Ovary (tissue), 3 donors: ENCODE data around the gene DSCAML1.

ENCODE experiments used
- CTCF ChIP-seq, 3 donors: fragments of 450-650 bp in 2 of 3; fragments of 200-600 bp in 1 of 3; IDR thresholded peaks; one replicate each; pipeline versions ENCODE4 v1.5.1 to v1.8.0; 2016 to 2022; ENCODE audit warnings: antibody characterized with exemption in 3 of 3, mild to moderate bottlenecking in 1 of 3
- POLR2A ChIP-seq: fragments of 450-650 bp; IDR thresholded peaks from one replicate; pipeline ENCODE4 v1.6.1; 2017; ENCODE audit warnings: antibody characterized with exemption, mild to moderate bottlenecking, moderate library complexity
- donor health status: DM: no; HTN: no; CAD: no.

- TF ChIP-seq CTCF (IDR thresholded peaks at IDR 0.05) = no peak
- no peak for TF ChIP-seq POLR2A
Observed at GRCh38 chr11:117671370-117671769, 125.6 kb downstream of the DSCAML1 start.
